Tibial artery (tissue), 4 donors: ENCODE measurements around the gene TAS1R3.

Source experiments
- DNase-seq, 2 donors: peaks; one replicate each; pipeline ENCODE4 v3.0.0-alpha.2; 2019
- H3K27ac ChIP-seq, 2 donors: fragments of 200-600 bp; sonication (generic) in 1 of 2; 1 replicate in 1 of 2; 2 replicates in 1 of 2; pipeline ENCODE4 v1.5.1; 2018 to 2019; ENCODE audit warnings: mild to moderate bottlenecking in 1 of 2
- H3K27me3 ChIP-seq, 2 donors: fragments of 200-600 bp; sonication (generic) in 1 of 2; one replicate each; pipeline versions ENCODE4 v1.5.1 to v1.6.0; 2016 to 2019
- H3K36me3 ChIP-seq, 3 donors: fragments of 200-600 bp; sonication (generic) in 2 of 3; one replicate each; pipeline ENCODE4 v1.5.1; 2016 to 2019; ENCODE audit warnings: mild to moderate bottlenecking in 2 of 3
- H3K4me1 ChIP-seq, 4 donors: fragments of 200-600 bp; sonication (generic) in 2 of 4; 1 replicate in 3 of 4; 2 replicates in 1 of 4; pipeline ENCODE4 v1.5.1; 2016 to 2019
- H3K4me3 ChIP-seq, 2 donors: fragments of 200-600 bp; sonication (generic) in 1 of 2; 1 replicate in 1 of 2; 2 replicates in 1 of 2; pipeline ENCODE4 v1.5.1; 2018 to 2019; ENCODE audit warnings: mild to moderate bottlenecking in 2 of 2
- H3K9me3 ChIP-seq, 3 donors: fragments of 200-600 bp; sonication (generic) in 1 of 3; one replicate each; pipeline ENCODE4 v1.5.1; 2016 to 2019
- CTCF ChIP-seq, 2 experiments: fragments of 200-600 bp in 1 of 2; fragments of 450-650 bp in 1 of 2; IDR thresholded peaks; one replicate each; pipeline ENCODE4 v1.5.1; 2017 to 2019; ENCODE audit warnings: antibody characterized with exemption in 2 of 2, mild to moderate bottlenecking in 1 of 2, moderate library complexity in 1 of 2
- intact Hi-C: fragments of 100-400 bp; cut with DNase I; formaldehyde crosslinking; loops from one replicate; pipeline ENCODE4 v1.15.0; 2023; ENCODE audit warnings: low total_unique reads

The TAS1R3 gene

GRCh38 chr1:1331068-1331965 is at the start of gene TAS1R3:
Gene TAS1R3 (plus strand): TSS chr1:1331280. CDS start chr1:1331346, 66 bp downstream.
- no peak for DNase-seq

GRCh38 chr1:1281533-1282321 is 49.4 kb upstream of the TAS1R3 start:
- Histone ChIP-seq H3K27ac (no peak overlapping the region), H3K36me3 (no peaks in the 10 kb centered on the region), H3K4me3 (no peak overlapping the region), H3K4me1 (peaks cover 0 to 13% (median 0%) of the 10 kb centered on the region in 4 donors), H3K9me3 (no peaks in the 10 kb centered on the region), H3K27me3 (peaks cover 0 to 29% of the 10 kb centered on the region in 2 donors)
- no peak for DNase-seq
- intact Hi-C loops, result no loop called here
- no peak for TF ChIP-seq CTCF (IDR thresholded peaks at IDR 0.05)

More at GRCh38 chr1:1331068-1331965, at the start of gene TAS1R3:
- Histone ChIP-seq H3K27ac (no peak within 1 kb of the TSS), H3K4me1 (peaks cover 0 to 36% (median 2%) of the 10 kb centered on the region in 4 donors), H3K4me3 (no peak within 1 kb of the TSS), H3K36me3 (peaks cover 13 to 38% (median 30%) of the 10 kb centered on the region in 3 donors), H3K9me3 (no peaks in the 10 kb centered on the region), H3K27me3 (no peaks in the 10 kb centered on the region)
- TF ChIP-seq CTCF (IDR thresholded peaks at IDR 0.05), result no peak
- intact Hi-C loops, result no loop called here

- intact Hi-C loops, result no loop called here
- H3K4me3 ChIP-seq, result no peak overlapping the region
- DNase-seq, result no peak
These were observed 48.1 kb upstream of the TAS1R3 start for GRCh38 chr1:1282998-1283397.

GRCh38 chr1:1283821-1284220 is 47.3 kb upstream of the TAS1R3 start:
- H3K4me3 ChIP-seq, result no peak overlapping the region
- H3K9me3 ChIP-seq, result no peaks in the 10 kb centered on the region
- peaks cover 0 to 42% of the 10 kb centered on the region in 2 donors for H3K27me3 ChIP-seq
- TF ChIP-seq CTCF (IDR thresholded peaks at IDR 0.05), result no peak
- no peak for DNase-seq
- no peaks in the 10 kb centered on the region for H3K36me3 ChIP-seq
- peaks cover 0 to 13% (median 0%) of the 10 kb centered on the region in 4 donors for H3K4me1 ChIP-seq
- intact Hi-C loops, result no loop called here
- H3K27ac ChIP-seq, result no peak overlapping the region

More at GRCh38 chr1:1282998-1283397, 48.1 kb upstream of the TAS1R3 start:
- Histone ChIP-seq H3K27ac (no peak overlapping the region), H3K36me3 (no peaks in the 10 kb centered on the region), H3K4me1 (peaks cover 0 to 13% (median 0%) of the 10 kb centered on the region in 4 donors), H3K27me3 (peaks cover 0 to 42% of the 10 kb centered on the region in 2 donors), H3K9me3 (no peaks in the 10 kb centered on the region)
- no peak for TF ChIP-seq CTCF (IDR thresholded peaks at IDR 0.05)

- Histone ChIP-seq H3K27me3 (peaks cover 0 to 42% of the 10 kb centered on the region in 2 donors), H3K4me1 (peaks cover 0 to 13% (median 0%) of the 10 kb centered on the region in 4 donors), H3K9me3 (no peaks in the 10 kb centered on the region), H3K36me3 (no peaks in the 10 kb centered on the region), H3K4me3 (no peak overlapping the region), H3K27ac (no peak overlapping the region)
- intact Hi-C loops, result no loop called here
- DNase-seq, result no peak
- no peak for TF ChIP-seq CTCF (IDR thresholded peaks at IDR 0.05)
These were observed 46.6 kb upstream of the TAS1R3 start for GRCh38 chr1:1284221-1285101.
